HCT116 (cell line): ENCODE data around the gene ACAD9. TPM values are rescaled to one million over a fixed set of nuclear protein-coding genes. Genes with fewer than 3 reads are reported as not detected.

Experiments
- ATAC-seq: fragments of 200-7000 bp; cut with Tn5 transposase; 2 replicates; pipeline ENCODE4 v1.9.1; 2020; ENCODE audit warnings: mild to moderate bottlenecking, moderate library complexity
- BruUV-seq: library from RNA; stranded (reverse); fragments of 400-500 nt; replicated peaks from 2 replicates; lab custom pipeline; 2021; lab: Mats Ljungman, UMichigan
- CTCF ChIA-PET: fragments of 300-600 bp; sonication (Branson Sonifier 250); formaldehyde crosslinking; loops from one replicate; lab custom pipeline; 2021; ENCODE audit warnings: antibody characterized with exemption; lab: Charles Lee
- POLR2A ChIA-PET: fragments of 300-600, 350-600 bp; sonication (Branson Sonifier 250); formaldehyde crosslinking; loops from one replicate; lab custom pipeline; 2021; ENCODE audit warnings: antibody characterized with exemption; lab: Charles Lee
- RAD21 ChIA-PET, 2 experiments: fragments of 300-600 bp; sonication (Branson Sonifier 250); formaldehyde crosslinking; loops; one replicate each; lab custom pipeline; 2023; ENCODE audit warnings: low total read pairs in 2 of 2; ENCODE audit not compliant: uncharacterized antibody in 2 of 2, unreplicated experiment in 2 of 2, low non-redundant PET in 1 of 2; lab: Charles Lee
- DNase-seq: peaks from one replicate; pipeline ENCODE4 v3.0.0-alpha.2; 2010; ENCODE audit warnings: low read depth, low spot score
- H2AFZ ChIP-seq: fragments of 200-600 bp; shearing (Covaris generic), sonication (generic); 2 replicates; pipeline ENCODE4 v1.6.1; 2017; ENCODE audit warnings: low read depth, mixed run types, mixed read lengths, antibody characterized with exemption, low read length; ENCODE audit not compliant: poor library complexity, severe bottlenecking
- H3K27ac ChIP-seq: 2 replicates; pipeline ENCODE4 v1.5.1; 2012; ENCODE audit warnings: low read depth, low read length
- H3K27me3 ChIP-seq: fragments of 200-600 bp; sonication (generic); 2 replicates; pipeline ENCODE4 v1.6.1; 2016; ENCODE audit warnings: mixed run types, low read length, mixed read lengths; ENCODE audit not compliant: insufficient read depth
- H3K36me3 ChIP-seq, 2 experiments: fragments of 200-500 bp in 1 of 2; fragments of 200-600 bp in 1 of 2; sonication (Bioruptor generic) in 1 of 2; sonication (generic) in 1 of 2; 2 replicates each; pipeline versions ENCODE4 v1.5.1 to v1.6.1; 2014 to 2016; ENCODE audit warnings: low read length in 2 of 2, inconsistent platforms in 1 of 2, mixed read lengths in 1 of 2, mixed run types in 1 of 2; ENCODE audit not compliant: insufficient read depth in 2 of 2, control insufficient read depth in 1 of 2
- H3K4me1 ChIP-seq, 2 experiments: fragments of 200-600 bp in 1 of 2; sonication (generic) in 1 of 2; 2 replicates each; pipeline versions ENCODE4 v1.5.1 to v1.6.1; 2012 to 2017; ENCODE audit warnings: low read length in 2 of 2, inconsistent platforms in 1 of 2, mild to moderate bottlenecking in 1 of 2, mixed read lengths in 1 of 2, mixed run types in 1 of 2, moderate library complexity in 1 of 2; ENCODE audit not compliant: insufficient read depth in 2 of 2, control insufficient read depth in 1 of 2
- H3K4me2 ChIP-seq: fragments of 200-600 bp; sonication (generic); 2 replicates; pipeline ENCODE4 v1.6.1; 2017; ENCODE audit warnings: mixed run types, low read length, mixed read lengths
- H3K4me3 ChIP-seq, 2 experiments: fragments of 200-600 bp in 1 of 2; sonication (generic) in 1 of 2; replicated peaks in 1 of 2; 2 replicates each; pipeline ENCODE4 v1.5.1; 2011 to 2016; ENCODE audit warnings: low read length in 2 of 2, control low read depth in 1 of 2, low read depth in 1 of 2, mild to moderate bottlenecking in 1 of 2, mixed read lengths in 1 of 2, mixed run types in 1 of 2
- H3K79me2 ChIP-seq: fragments of 200-600 bp; sonication (generic); 2 replicates; pipeline ENCODE4 v1.6.1; 2017; ENCODE audit warnings: mild to moderate bottlenecking, mixed run types, low read length, moderate library complexity, mixed read lengths; ENCODE audit not compliant: insufficient read depth
- H3K9ac ChIP-seq: fragments of 200-600 bp; sonication (generic); 2 replicates; pipeline ENCODE4 v1.6.1; 2016; ENCODE audit warnings: low read length, mixed read lengths
- H3K9me2 ChIP-seq: fragments of 200-600 bp; sonication (generic), shearing (Covaris generic); 2 replicates; pipeline ENCODE4 v1.6.1; 2017; ENCODE audit warnings: mixed run types, mild to moderate bottlenecking, moderate library complexity; ENCODE audit not compliant: insufficient read depth
- H3K9me3 ChIP-seq, 2 experiments: fragments of 200-500 bp in 1 of 2; fragments of 200-600 bp in 1 of 2; sonication (Bioruptor generic) in 1 of 2; sonication (generic) in 1 of 2; 2 replicates each; pipeline ENCODE4 v1.6.1; 2014 to 2017; ENCODE audit warnings: low read length in 2 of 2, mixed read lengths in 2 of 2, inconsistent platforms in 1 of 2, low read depth in 1 of 2, mild to moderate bottlenecking in 1 of 2, mixed run types in 1 of 2, moderate library complexity in 1 of 2; ENCODE audit not compliant: control insufficient read depth in 1 of 2, insufficient read depth in 1 of 2
- H4K20me1 ChIP-seq: fragments of 200-600 bp; sonication (generic), shearing (Covaris generic); 2 replicates; pipeline ENCODE4 v1.6.1; 2017; ENCODE audit warnings: mixed run types, mild to moderate bottlenecking, moderate library complexity; ENCODE audit not compliant: insufficient read depth
- ATF3 ChIP-seq: IDR thresholded peaks from 2 replicates; pipeline ENCODE4 v1.6.1; 2012
- FOSL1 ChIP-seq: IDR thresholded peaks from 2 replicates; pipeline ENCODE4 v1.6.1; 2012; ENCODE audit warnings: low read depth
- RAD21 ChIP-seq: IDR thresholded peaks from 2 replicates; pipeline ENCODE4 v1.6.1; 2012; ENCODE audit warnings: low read depth, mild to moderate bottlenecking
- SIN3A ChIP-seq: IDR thresholded peaks from 2 replicates; pipeline ENCODE4 v1.6.1; 2012; ENCODE audit warnings: low read depth
- TCF7L2 ChIP-seq: IDR thresholded peaks from 2 replicates; pipeline ENCODE4 v1.7.0; 2011; ENCODE audit warnings: borderline replicate concordance, inconsistent platforms; ENCODE audit not compliant: insufficient read depth, insufficient read length; ENCODE audit errors: extremely low read depth
- intact Hi-C: fragments of 100-400 bp; cut with micrococcal nuclease; formaldehyde crosslinking; loops from 2 replicates; pipeline ENCODE4 v1.10.0; 2022
- total RNA-seq: library from RNA; stranded (reverse); gene quantifications from one replicate; pipeline ENCODE4 v1.2.1, GENCODE V29; 2021; ENCODE audit not compliant: unreplicated experiment
- TF ChIP-seq, protein P1 (sequence below), 3 experiments: fragments of 200-600 bp in 1 of 3; sonication (generic) in 1 of 3; IDR thresholded peaks in 2 of 3; conservative IDR thresholded peaks in 1 of 3; 2 replicates each; pipeline ENCODE4 v1.5.1; 2012 to 2017; ENCODE audit warnings: low read depth in 2 of 3, low read length in 2 of 3, antibody characterized with exemption in 1 of 3, borderline replicate concordance in 1 of 3, control low read depth in 1 of 3, mild to moderate bottlenecking in 1 of 3, mixed read lengths in 1 of 3, mixed run types in 1 of 3, moderate library complexity in 1 of 3; ENCODE audit not compliant: insufficient read depth in 1 of 3

The ACAD9 gene
- total RNA-seq, 1 experiment from 2014 or later = 55.8 TPM

DNA sequence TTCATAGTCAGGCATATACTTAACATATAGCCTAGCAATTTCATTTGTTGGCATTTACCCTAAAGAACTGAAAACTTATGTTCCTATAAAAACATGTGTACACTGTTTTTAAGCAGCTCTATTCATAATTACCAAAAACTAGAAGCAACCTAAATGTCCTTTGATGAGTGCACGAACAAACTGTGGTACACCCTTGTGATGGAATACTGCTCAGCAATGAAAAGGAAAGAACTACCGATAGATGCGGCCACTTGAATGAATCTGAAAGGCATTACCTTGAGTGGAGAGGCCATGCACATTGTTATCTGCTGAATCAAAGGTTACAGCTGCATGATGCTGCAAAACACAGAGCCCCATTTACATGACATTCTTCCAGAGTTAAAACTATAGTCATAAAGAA, 69.7 kb downstream of the ACAD9 start:
- Histone ChIP-seq H3K9ac (no peak overlapping the region), H3K4me3 (no peak overlapping the region), H3K9me3 (no peaks in the 10 kb centered on the region), H3K9me2 (no peaks in the 10 kb centered on the region), H3K79me2 (no peaks in the 10 kb centered on the region), H3K36me3 (no peaks in the 10 kb centered on the region), H4K20me1 (no peaks in the 10 kb centered on the region), H3K27me3 (no peaks in the 10 kb centered on the region), H3K27ac (no peak overlapping the region), H3K4me2 (no peak overlapping the region), H2AFZ (no peak overlapping the region), H3K4me1 (no peaks in the 10 kb centered on the region)
- intact Hi-C loops = no loop called here
- DNase-seq (no peak), ATAC-seq (no peak)
- RAD21 ChIA-PET = no interaction called here
- CTCF ChIA-PET = interaction anchor here (1.1 kb wide), 1 partner anchor 21 kb away, joined by 4 read pairs; no protein-coding TSS in a partner anchor
- TF ChIP-seq, protein P1, sequence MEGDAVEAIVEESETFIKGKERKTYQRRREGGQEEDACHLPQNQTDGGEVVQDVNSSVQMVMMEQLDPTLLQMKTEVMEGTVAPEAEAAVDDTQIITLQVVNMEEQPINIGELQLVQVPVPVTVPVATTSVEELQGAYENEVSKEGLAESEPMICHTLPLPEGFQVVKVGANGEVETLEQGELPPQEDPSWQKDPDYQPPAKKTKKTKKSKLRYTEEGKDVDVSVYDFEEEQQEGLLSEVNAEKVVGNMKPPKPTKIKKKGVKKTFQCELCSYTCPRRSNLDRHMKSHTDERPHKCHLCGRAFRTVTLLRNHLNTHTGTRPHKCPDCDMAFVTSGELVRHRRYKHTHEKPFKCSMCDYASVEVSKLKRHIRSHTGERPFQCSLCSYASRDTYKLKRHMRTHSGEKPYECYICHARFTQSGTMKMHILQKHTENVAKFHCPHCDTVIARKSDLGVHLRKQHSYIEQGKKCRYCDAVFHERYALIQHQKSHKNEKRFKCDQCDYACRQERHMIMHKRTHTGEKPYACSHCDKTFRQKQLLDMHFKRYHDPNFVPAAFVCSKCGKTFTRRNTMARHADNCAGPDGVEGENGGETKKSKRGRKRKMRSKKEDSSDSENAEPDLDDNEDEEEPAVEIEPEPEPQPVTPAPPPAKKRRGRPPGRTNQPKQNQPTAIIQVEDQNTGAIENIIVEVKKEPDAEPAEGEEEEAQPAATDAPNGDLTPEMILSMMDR (IDR thresholded peaks at IDR 0.05 in 2 of 3, conservative IDR thresholded peaks at IDR 0.05 in 1 of 3; ENCODE audit: borderline replicate concordance in 1 of 3, insufficient read depth in 1 of 3, low read depth in 2 of 3, low read length in 2 of 3) = no peak
- TF ChIP-seq SIN3A (no peak), TCF7L2 (no peak), FOSL1 (no peak)
- BruUV-seq = no TSS peak
- POLR2A ChIA-PET = interaction anchor here (0.6 kb wide), 1 partner anchor 263 kb away, joined by 3 read pairs; no protein-coding TSS in a partner anchor

DNA sequence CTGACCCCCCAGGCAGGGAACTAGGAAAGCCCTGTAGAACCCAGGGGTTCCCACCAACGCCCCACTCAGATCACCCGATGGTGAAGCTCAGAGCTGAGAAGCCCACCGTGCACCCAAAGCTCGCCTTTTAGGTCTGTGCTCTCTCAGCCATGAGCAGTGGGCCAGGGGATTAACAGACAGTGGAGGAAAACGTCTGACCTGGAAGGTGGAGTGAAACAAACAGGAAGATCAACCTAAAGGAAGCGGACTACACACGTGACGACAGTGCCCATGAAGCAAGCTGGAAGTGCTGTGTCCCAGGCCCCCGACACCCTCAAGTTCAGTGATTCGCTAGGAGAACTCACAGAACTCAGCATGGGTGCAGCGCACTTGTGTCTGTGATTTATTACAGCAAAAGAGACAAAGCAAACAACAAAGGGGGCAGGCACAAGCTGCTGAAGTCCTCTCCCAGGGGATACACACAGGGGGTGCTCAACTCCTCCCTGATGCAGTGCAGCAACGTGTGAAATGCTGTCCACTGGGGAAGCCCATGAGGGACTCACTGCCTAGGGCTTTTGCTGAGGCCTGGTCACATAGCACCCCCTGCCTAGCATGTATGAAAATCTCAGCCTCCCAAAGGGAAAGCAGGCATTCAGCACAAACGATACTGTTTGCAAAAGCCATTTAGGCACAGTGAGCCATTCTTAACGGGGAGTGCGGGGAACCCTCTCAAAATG, 71.0 kb downstream of the ACAD9 start:
- Histone ChIP-seq H3K4me3 (no peak overlapping the region), H3K4me1 (no peaks in the 10 kb centered on the region), H2AFZ (no peak overlapping the region), H3K27ac (no peak overlapping the region), H4K20me1 (no peaks in the 10 kb centered on the region), H3K79me2 (no peaks in the 10 kb centered on the region), H3K9me3 (no peaks in the 10 kb centered on the region), H3K4me2 (no peak overlapping the region), H3K27me3 (no peaks in the 10 kb centered on the region), H3K36me3 (no peaks in the 10 kb centered on the region), H3K9ac (no peak overlapping the region), H3K9me2 (no peaks in the 10 kb centered on the region)
- CTCF ChIA-PET = interaction anchor here (1.1 kb wide), 1 partner anchor 20 kb away, joined by 4 read pairs; no protein-coding TSS in a partner anchor
- TF ChIP-seq ATF3 (no peak), RAD21 (peak; percentile 79)
- TF ChIP-seq, protein P1 (IDR thresholded peaks at IDR 0.05 in 2 of 3, conservative IDR thresholded peaks at IDR 0.05 in 1 of 3; ENCODE audit: borderline replicate concordance in 1 of 3, insufficient read depth in 1 of 3, low read depth in 2 of 3, low read length in 2 of 3) = peak; percentile 38 to 62 (median 41); a peak in 5 of 6 replicates
- no TSS peak for BruUV-seq
- RAD21 ChIA-PET = no interaction called here
- POLR2A ChIA-PET = no interaction called here
- intact Hi-C loops = no loop called here
- DNase-seq = peak; percentile 21
- peak; percentile 93 for ATAC-seq
